ENCODE results near the gene CCL13.

CCL13 gene

DNA sequence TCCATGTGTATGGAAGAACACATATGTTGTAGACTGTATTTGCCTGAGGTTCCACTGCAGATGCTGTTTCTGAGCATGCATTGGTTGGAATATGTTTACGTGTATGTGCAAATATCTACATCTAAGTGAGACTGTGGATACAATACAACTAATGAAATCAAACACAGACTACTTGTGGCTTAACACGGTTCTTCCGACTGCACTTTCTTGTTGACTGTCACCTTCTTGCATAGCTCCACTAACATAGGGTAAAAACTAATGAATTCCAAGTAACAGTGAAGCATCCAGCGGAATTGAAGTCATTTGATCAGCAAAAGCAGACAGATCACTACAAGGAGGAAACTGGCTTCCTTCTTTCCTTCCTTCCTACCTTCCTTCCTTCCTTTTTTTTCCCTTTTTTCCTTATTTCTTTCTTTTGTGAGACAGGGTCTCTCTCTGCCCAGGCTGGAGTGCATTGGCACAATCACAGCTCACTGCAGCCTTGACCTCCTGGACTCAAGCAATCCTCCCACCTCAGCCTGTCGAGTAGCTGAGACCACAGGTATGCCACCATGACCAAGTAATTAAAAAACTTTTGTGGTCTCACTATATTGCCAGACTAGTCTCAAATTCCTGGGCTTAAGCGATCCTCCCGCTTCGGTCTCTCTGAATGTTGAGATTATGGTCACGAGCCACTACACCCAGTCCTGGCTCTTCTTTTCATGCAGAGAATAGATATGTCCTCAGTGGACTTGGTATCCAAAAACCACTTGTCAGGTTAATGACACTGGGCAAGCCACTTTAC, 28.7 kb downstream of the CCL13 start:
- no peak overlapping the region for H3K27ac ChIP-seq (ENCODE audit: low read depth, low read length)
- H3K4me1 ChIP-seq (ENCODE audit: control insufficient read depth, insufficient read depth, low read length) = peaks cover 7% of the 10 kb centered on the region; the same call in 1 of the 2 replicates
- H3K27me3 ChIP-seq (ENCODE audit: control insufficient read depth, insufficient read depth, low read length) = no peaks in the 10 kb centered on the region
- no peaks in the 10 kb centered on the region for H3K36me3 ChIP-seq (ENCODE audit: control insufficient read depth, insufficient read depth, low read length)
- H3K4me3 ChIP-seq (ENCODE audit: low read depth, low read length) = no peak overlapping the region
- H3K9me3 ChIP-seq (ENCODE audit: control insufficient read depth, insufficient read depth, low read depth, low read length) = no peaks in the 10 kb centered on the region
- H3K9ac ChIP-seq (ENCODE audit: low read length) = no peak overlapping the region

GRCh38 chr17:34386343-34386696, 30.0 kb downstream of the CCL13 start:
- Histone ChIP-seq H3K9ac (ENCODE audit: low read length) (no peak overlapping the region), H3K4me1 (ENCODE audit: control insufficient read depth, insufficient read depth, low read length) (peaks cover 7% of the 10 kb centered on the region; the same call in 1 of the 2 replicates), H3K36me3 (ENCODE audit: control insufficient read depth, insufficient read depth, low read length) (no peaks in the 10 kb centered on the region), H3K27ac (ENCODE audit: low read depth, low read length) (no peak overlapping the region), H3K27me3 (ENCODE audit: control insufficient read depth, insufficient read depth, low read length) (no peaks in the 10 kb centered on the region), H3K9me3 (ENCODE audit: control insufficient read depth, insufficient read depth, low read depth, low read length) (no peaks in the 10 kb centered on the region), H3K4me3 (ENCODE audit: low read depth, low read length) (no peak overlapping the region)

- Histone ChIP-seq H3K4me1 (ENCODE audit: control insufficient read depth, insufficient read depth, low read length) (peaks cover 7% of the 10 kb centered on the region; the same call in 1 of the 2 replicates), H3K27me3 (ENCODE audit: control insufficient read depth, insufficient read depth, low read length) (no peaks in the 10 kb centered on the region), H3K4me3 (ENCODE audit: low read depth, low read length) (no peak overlapping the region), H3K27ac (ENCODE audit: low read depth, low read length) (no peak overlapping the region), H3K36me3 (ENCODE audit: control insufficient read depth, insufficient read depth, low read length) (no peaks in the 10 kb centered on the region), H3K9ac (ENCODE audit: low read length) (no peak overlapping the region), H3K9me3 (ENCODE audit: control insufficient read depth, insufficient read depth, low read depth, low read length) (no peaks in the 10 kb centered on the region)
Measured at GRCh38 chr17:34386697-34387550, 30.6 kb downstream of the CCL13 start.

- no peak overlapping the region for H3K4me3 ChIP-seq (ENCODE audit: low read depth, low read length)
- H3K27ac ChIP-seq (ENCODE audit: low read depth, low read length) = no peak overlapping the region
- no peak overlapping the region for H3K9ac ChIP-seq (ENCODE audit: low read length)
Measured at GRCh38 chr17:34387566-34387965, 31.3 kb downstream of the CCL13 start.

DNA sequence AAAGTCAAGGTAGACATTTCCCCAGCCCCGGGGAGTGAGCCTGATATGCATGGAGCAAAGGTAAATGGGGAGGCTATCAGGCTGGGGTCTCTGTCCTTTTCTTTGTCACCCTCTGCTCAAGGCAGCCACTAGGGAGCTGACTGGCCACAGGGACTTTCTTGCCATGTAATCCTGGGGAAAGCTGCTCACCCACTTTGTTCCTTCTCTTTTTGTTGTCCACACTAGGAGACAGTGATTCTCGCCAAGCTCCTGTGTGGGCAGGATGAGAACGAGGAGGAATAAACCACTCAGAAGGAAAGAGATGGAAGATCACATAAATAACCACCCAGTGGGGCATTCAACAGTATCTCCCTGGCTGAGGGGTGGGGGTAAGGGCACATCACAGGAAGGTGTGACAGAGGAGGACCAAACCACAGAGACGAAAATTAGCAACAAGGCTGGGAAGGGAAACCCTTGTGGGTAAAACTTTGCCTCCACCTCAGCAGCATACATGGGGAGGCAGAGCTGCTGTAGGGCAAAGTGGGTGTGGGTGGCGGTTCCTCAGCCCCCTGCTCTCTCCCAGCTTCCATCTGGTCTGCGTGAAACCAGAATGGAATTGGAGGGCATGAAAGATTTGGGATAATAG, 33.0 kb downstream of the CCL13 start:
- Histone ChIP-seq H3K4me3 (ENCODE audit: low read depth, low read length) (no peak overlapping the region), H3K36me3 (ENCODE audit: control insufficient read depth, insufficient read depth, low read length) (no peaks in the 10 kb centered on the region), H3K9me3 (ENCODE audit: control insufficient read depth, insufficient read depth, low read depth, low read length) (no peaks in the 10 kb centered on the region), H3K27me3 (ENCODE audit: control insufficient read depth, insufficient read depth, low read length) (no peaks in the 10 kb centered on the region), H3K27ac (ENCODE audit: low read depth, low read length) (no peak overlapping the region), H3K9ac (ENCODE audit: low read length) (no peak overlapping the region), H3K4me1 (ENCODE audit: control insufficient read depth, insufficient read depth, low read length) (peaks cover 7% of the 10 kb centered on the region; the same call in 1 of the 2 replicates)

More at GRCh38 chr17:34387566-34387965, 31.3 kb downstream of the CCL13 start:
- H3K4me1 ChIP-seq (ENCODE audit: control insufficient read depth, insufficient read depth, low read length) = peaks cover 7% of the 10 kb centered on the region; the same call in 1 of the 2 replicates
- H3K36me3 ChIP-seq (ENCODE audit: control insufficient read depth, insufficient read depth, low read length) = no peaks in the 10 kb centered on the region
- H3K27me3 ChIP-seq (ENCODE audit: control insufficient read depth, insufficient read depth, low read length) = no peaks in the 10 kb centered on the region
- H3K9me3 ChIP-seq (ENCODE audit: control insufficient read depth, insufficient read depth, low read depth, low read length) = no peaks in the 10 kb centered on the region

GRCh38 chr17:34390649-34391048, 34.4 kb downstream of the CCL13 start:
- no peaks in the 10 kb centered on the region for H3K36me3 ChIP-seq (ENCODE audit: control insufficient read depth, insufficient read depth, low read length)
- no peak overlapping the region for H3K27ac ChIP-seq (ENCODE audit: low read depth, low read length)
- H3K4me1 ChIP-seq (ENCODE audit: control insufficient read depth, insufficient read depth, low read length) = peaks cover 7% of the 10 kb centered on the region; the same call in 1 of the 2 replicates
- H3K4me3 ChIP-seq (ENCODE audit: low read depth, low read length) = no peak overlapping the region
- H3K27me3 ChIP-seq (ENCODE audit: control insufficient read depth, insufficient read depth, low read length) = no peaks in the 10 kb centered on the region
- no peaks in the 10 kb centered on the region for H3K9me3 ChIP-seq (ENCODE audit: control insufficient read depth, insufficient read depth, low read depth, low read length)
- H3K9ac ChIP-seq (ENCODE audit: low read length) = no peak overlapping the region

- no peak overlapping the region for H3K9ac ChIP-seq (ENCODE audit: low read length)
- no peaks in the 10 kb centered on the region for H3K9me3 ChIP-seq (ENCODE audit: control insufficient read depth, insufficient read depth, low read depth, low read length)
- no peak overlapping the region for H3K27ac ChIP-seq (ENCODE audit: low read depth, low read length)
- H3K4me3 ChIP-seq (ENCODE audit: low read depth, low read length) = no peak overlapping the region
- peaks cover 7% of the 10 kb centered on the region for H3K4me1 ChIP-seq (ENCODE audit: control insufficient read depth, insufficient read depth, low read length)
- H3K36me3 ChIP-seq (ENCODE audit: control insufficient read depth, insufficient read depth, low read length) = no peaks in the 10 kb centered on the region
- H3K27me3 ChIP-seq (ENCODE audit: control insufficient read depth, insufficient read depth, low read length) = no peaks in the 10 kb centered on the region
Measured at GRCh38 chr17:34391241-34391640, 35.0 kb downstream of the CCL13 start.

DNA sequence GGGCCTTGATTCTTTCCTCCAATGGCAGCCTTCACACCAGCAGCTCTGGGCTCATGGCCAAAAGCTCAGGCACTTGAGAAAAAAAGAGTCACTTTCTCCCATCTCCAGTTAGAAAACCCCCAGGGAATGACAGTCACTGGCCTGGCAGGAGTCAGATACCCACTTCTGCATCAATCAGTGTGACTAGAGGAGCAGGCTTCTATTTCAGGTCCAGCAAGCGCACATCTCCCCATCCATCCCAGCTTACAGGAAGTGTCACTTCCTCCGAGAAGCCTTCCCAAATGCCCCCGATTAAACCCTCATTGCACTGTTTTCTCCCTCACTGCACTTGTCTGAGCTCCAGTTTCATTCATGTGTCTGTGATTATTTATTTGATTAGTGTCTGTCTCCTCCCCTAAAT, 37.1 kb downstream of the CCL13 start:
- H3K36me3 ChIP-seq (ENCODE audit: control insufficient read depth, insufficient read depth, low read length) = no peaks in the 10 kb centered on the region
- H3K4me3 ChIP-seq (ENCODE audit: low read depth, low read length) = no peak overlapping the region
- H3K27ac ChIP-seq (ENCODE audit: low read depth, low read length) = no peak overlapping the region
- no peaks in the 10 kb centered on the region for H3K27me3 ChIP-seq (ENCODE audit: control insufficient read depth, insufficient read depth, low read length)
- peaks cover 5% of the 10 kb centered on the region; the same call in 1 of the 2 replicates for H3K4me1 ChIP-seq (ENCODE audit: control insufficient read depth, insufficient read depth, low read length)
- no peak overlapping the region for H3K9ac ChIP-seq (ENCODE audit: low read length)
- no peaks in the 10 kb centered on the region for H3K9me3 ChIP-seq (ENCODE audit: control insufficient read depth, insufficient read depth, low read depth, low read length)

- H3K9me3 ChIP-seq (ENCODE audit: control insufficient read depth, insufficient read depth, low read depth, low read length) = no peaks in the 10 kb centered on the region
- H3K27me3 ChIP-seq (ENCODE audit: control insufficient read depth, insufficient read depth, low read length) = no peaks in the 10 kb centered on the region
- H3K4me3 ChIP-seq (ENCODE audit: low read depth, low read length) = no peak overlapping the region
- H3K9ac ChIP-seq (ENCODE audit: low read length) = no peak overlapping the region
- peaks cover 5% of the 10 kb centered on the region; the same call in 1 of the 2 replicates for H3K4me1 ChIP-seq (ENCODE audit: control insufficient read depth, insufficient read depth, low read length)
- no peak overlapping the region for H3K27ac ChIP-seq (ENCODE audit: low read depth, low read length)
- H3K36me3 ChIP-seq (ENCODE audit: control insufficient read depth, insufficient read depth, low read length) = no peaks in the 10 kb centered on the region
Measured at GRCh38 chr17:34397265-34397664, 41.0 kb downstream of the CCL13 start.

GRCh38 chr17:34398990-34399389, 42.7 kb downstream of the CCL13 start:
- H3K9me3 ChIP-seq (ENCODE audit: control insufficient read depth, insufficient read depth, low read depth, low read length) = no peaks in the 10 kb centered on the region
- H3K4me3 ChIP-seq (ENCODE audit: low read depth, low read length) = no peak overlapping the region
- H3K27ac ChIP-seq (ENCODE audit: low read depth, low read length) = no peak overlapping the region
- no peak overlapping the region for H3K9ac ChIP-seq (ENCODE audit: low read length)
- no peaks in the 10 kb centered on the region for H3K36me3 ChIP-seq (ENCODE audit: control insufficient read depth, insufficient read depth, low read length)
- H3K4me1 ChIP-seq (ENCODE audit: control insufficient read depth, insufficient read depth, low read length) = peaks cover 5% of the 10 kb centered on the region; the same call in 1 of the 2 replicates
- H3K27me3 ChIP-seq (ENCODE audit: control insufficient read depth, insufficient read depth, low read length) = no peaks in the 10 kb centered on the region

All from HUES6 (cell line).